ENCODE measurements around the gene VANGL2.

Gene VANGL2

DNA sequence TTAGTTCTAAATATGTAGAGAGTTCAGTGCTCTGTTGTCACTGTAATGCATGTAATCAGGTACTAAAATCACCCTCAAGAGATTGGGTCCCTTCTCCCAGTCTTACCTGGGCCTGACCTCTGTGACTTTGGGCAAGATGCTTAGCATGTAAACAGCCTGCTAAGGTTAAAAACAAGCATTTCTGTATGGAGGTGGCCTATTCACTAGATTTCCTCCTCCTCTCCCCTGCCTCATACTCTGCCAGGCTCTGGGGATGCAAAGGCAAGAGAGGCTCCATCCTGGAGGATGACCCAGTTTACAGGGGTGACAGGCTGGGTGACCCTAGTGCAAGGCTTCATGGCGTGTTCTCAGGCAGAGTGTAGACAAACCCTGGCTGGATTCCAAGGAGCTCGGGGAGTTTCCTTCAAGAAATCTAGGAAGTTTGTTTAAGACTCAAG, 28.8 kb downstream of the VANGL2 start:
- DNase-seq = no peak

DNA sequence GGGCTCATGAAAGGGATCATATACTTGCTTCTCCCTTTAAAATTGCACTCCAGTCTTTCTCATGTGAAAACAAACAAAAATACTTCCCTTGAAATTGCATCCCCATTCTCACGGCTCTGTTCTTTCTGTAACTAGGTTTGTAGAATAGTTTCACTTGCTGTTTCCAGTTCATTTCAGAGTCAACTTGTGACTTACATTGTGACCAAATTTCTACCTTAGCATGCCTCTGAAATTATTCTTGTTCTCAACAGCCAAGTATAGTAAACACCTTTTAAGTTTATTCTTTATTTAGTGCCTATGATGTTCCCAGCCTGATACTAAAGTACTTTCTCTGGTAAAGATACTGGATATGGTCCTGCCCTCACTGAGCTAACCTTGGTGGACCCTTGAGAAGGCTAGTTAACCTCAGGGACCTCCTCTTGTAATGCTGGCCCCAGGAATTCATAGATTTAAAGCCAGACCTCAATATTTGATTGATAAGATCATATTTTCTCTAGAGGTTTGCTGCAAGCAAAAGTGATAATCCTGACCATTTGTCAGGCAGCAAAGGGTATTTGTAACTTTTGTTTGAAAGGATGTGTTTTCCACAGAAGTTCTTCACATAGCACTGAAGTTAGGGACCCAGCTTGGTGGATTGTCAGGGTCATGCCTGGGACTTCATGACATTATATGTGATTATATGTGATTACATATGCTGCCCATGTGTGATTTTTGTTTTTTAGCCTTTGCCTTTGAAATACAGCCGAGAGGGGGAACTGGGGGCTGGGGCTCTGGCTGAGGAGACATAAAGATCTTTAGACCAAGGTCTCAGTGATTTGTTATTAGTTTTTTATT, 29.6 kb downstream of the VANGL2 start:
- no peak for DNase-seq

- DNase-seq = no peak
Measured at GRCh38 chr1:160431006-160431405, 30.6 kb downstream of the VANGL2 start.

DNA sequence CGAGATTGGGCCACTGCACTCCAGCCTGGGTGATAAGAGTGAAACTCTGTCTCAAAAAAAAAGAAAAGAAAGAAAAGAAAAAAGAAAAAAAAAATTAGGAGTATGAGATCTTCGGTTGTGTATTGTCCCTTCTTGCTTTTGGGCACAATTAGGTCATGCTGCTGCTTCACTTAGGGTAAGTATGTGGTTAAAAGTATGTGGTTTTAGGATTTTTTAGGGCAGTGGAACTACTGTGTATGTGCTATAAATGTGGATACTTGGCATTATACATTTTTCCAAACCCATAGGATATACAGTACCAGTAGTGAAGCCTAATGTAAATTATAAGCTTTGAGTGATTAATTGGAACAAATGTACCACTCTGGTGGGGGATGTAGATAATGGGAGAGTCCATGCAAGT, 31.2 kb downstream of the VANGL2 start:
- no peak for DNase-seq

GRCh38 chr1:160432371-160432786, 32.0 kb downstream of the VANGL2 start:
- no peak for DNase-seq

- no peak for DNase-seq
Measured at GRCh38 chr1:160436966-160437365, 36.6 kb downstream of the VANGL2 start.

GRCh38 chr1:160437432-160438316, 37.3 kb downstream of the VANGL2 start:
- DNase-seq = no peak

GRCh38 chr1:160438317-160438918, 38.1 kb downstream of the VANGL2 start:
- DNase-seq = no peak

GRCh38 chr1:160438935-160439334, 38.6 kb downstream of the VANGL2 start:
- DNase-seq = no peak

DNA sequence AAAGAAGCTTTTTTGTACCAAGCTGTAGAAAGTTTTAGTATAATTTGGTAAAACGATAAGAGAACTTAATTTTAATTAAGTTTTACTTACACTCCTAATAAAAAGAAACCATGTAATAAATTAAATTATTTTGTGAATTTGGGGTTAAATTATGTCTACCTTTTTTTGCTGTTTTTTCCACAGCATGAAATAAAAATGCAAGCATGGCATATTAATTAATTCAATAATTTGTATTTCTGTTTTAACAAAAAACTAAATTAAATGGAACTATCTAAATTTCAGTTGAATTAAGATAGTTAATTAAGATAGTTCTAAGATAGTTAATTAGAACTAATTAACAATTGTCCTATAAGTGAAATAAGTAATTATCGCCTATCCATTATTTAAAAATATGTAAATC, 39.4 kb downstream of the VANGL2 start:
- no peak for DNase-seq

GRCh38 chr1:160446945-160447600, 46.7 kb downstream of the VANGL2 start:
- no peak for DNase-seq

DNA sequence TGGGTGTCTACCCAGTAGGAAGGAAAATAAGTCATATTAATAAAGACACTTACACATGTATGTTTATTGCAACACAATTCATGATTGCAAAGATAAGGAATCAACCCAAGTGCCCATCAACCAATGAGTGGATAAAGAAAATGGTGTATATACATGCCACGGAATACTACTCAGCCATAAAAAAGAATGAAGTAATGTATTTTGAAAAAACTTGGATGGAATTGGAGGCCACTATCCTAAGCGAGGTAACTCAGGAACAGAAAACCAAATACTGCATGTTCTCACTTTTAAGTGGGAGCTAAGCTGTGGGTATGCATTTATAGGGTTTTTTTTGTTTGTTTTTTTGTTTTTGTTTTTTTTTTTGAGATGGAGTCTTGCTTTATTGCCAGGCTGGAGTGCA, 49.1 kb downstream of the VANGL2 start:
- DNase-seq = no peak

- DNase-seq = no peak
Measured at GRCh38 chr1:160451119-160451858, 50.9 kb downstream of the VANGL2 start.

DNA sequence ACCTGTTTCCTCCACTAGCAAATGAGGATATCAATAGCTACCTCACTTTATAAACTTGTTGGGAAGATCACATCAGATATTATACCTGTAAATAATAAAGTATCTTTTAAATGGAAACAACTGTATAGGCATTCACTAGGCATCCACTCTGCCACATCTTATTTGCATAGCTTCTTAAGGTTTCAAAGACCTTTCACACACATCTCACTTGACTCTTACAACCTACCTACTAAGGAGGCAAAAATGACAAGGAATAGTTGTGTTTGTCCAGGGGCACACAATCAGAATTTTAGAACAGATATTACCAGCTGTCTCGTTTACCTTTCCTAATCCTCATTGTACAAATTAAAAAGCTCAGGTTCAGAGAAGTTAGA, 51.5 kb downstream of the VANGL2 start:
- DNase-seq = no peak

DNA sequence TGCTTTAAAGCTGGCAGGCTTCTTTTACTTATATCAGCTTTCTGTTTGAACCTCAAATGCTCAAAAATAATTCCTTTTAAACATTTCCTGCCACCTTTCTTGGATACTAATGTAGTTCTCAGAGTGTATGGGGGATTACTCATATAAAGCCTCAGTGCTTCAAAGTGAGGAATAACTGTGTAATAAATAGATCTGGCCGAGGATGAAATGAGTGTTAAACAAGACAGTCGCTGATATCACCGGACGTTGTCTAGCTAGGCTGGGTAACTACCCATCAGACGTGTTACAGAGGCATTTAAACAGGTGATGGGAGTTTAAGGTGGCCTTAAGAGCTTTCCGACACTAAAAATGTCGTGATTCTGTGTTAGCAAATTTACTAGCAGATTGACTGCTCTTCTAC, 53.1 kb downstream of the VANGL2 start:
- DNase-seq = peak; percentile 14

GRCh38 chr1:160454371-160455152, 54.2 kb downstream of the VANGL2 start:
- DNase-seq = no peak

- no peak for DNase-seq
Measured at GRCh38 chr1:160455153-160455517, 54.8 kb downstream of the VANGL2 start.

DNA sequence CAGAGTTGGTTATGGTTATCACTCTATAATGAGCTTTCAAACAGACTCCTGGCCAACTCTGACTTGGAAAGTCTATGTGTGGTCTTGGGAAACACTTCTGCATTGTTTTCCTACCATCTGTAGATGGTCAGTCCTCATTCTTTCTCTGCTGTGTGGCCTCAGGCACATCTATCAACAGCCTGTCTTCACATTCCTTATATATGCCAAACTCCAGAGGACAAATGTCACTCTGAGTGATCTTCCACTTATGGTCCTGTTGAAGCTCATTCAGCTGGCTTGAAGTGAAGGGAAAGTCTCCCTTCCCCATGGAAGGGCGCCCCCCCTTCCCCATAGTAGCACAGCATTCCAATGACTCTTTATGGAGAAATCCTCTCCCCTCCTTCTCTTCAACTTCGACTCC, 58.7 kb downstream of the VANGL2 start:
- DNase-seq = no peak

- DNase-seq = no peak
Measured at GRCh38 chr1:160459687-160460086, 59.3 kb downstream of the VANGL2 start.

GRCh38 chr1:160460214-160460642, 59.9 kb downstream of the VANGL2 start:
- DNase-seq = no peak

DNA sequence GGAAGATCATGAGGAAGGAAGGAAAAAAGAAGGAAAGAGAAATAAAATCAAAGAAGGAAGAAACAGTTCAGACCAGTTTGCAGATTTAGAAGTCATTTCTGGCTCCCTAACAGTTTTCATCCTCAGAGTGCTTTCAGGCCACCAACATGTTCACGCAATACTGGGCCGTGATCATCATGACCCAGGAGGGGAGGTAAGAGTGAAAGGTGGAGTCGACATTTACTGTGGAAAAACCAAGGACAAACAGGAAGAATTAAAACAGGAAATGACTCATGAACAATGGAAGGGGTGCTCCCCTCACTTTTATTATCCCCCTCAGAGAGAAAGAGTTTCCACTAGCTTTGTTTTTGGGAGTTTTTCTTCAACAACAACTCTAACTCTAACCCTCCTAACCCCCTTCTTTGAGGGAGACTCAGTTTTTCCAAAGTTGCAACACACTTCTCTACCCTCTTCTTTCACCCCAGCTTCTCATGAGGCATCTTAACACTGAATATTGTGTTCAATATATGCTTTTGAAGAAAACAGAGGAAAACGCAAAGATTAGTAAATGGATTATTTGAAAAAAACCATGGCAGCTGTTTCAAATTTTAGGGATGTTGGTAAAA, 60.4 kb downstream of the VANGL2 start:
- no peak for DNase-seq
